ENCODE results near the gene FBRS. TPM values are rescaled to one million over a fixed set of nuclear protein-coding genes. Genes with fewer than 3 reads are reported as not detected.
A peak's percentile ranks its signal among the peaks of the same experiment; 100 is the strongest.

The FBRS gene
- total and polyA plus RNA-seq, 2 of the 13 experiments (the other 11 are each of a cell fraction or from before 2014, with no cell fraction given) = 13.7 to 16.2 TPM

DNA sequence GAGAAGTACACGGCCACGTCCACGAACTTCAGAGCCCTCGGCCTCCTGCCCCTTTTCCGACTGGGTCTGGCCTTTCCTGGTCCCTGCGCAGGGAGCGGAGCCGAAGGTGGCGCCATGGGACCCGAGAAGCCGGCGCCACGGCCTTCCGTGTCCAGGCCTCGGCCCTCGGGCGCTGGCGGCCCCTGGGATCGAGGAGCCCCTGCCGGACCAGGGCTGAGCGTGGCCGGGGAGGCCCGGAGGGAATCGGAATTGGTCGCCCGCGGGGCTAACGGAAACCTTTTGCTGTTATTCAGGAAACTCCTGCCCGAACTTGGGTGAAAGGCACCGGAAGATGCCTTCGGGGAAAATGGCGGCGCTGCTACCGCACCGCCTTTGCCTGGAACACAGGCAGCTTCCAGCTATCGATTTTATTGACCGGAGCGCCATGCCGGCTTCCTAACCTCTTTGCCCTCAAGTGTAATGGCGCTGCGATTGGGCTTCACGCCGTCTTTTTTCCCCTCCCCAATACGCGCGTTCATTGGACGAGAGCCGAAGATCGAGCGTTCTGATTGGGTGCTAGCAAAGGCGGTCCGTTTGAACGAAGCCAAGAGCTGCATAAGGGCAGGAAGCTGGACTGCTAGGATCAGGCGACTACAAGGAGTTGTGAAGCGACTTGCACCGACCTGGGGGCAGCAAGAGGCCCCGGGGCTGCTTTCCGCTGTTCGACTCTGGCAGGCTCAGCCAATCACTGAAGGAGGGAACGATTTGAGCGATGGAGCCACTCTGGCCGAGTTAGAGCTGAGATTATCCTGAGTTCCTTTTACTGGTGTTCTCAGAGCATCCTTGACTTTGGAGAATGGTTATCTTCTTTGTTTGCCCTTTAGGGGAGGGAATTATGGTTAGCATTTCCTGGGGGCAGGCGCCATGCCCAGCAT is 48.0 kb upstream of the FBRS start, which contains the start of gene ZNF689 (continued):
- TF ChIP-seq ZSCAN5A (CRISPR knock-in tag; IDR thresholded peaks at IDR 0.05; ENCODE audit: borderline replicate concordance) = peak; percentile 70; the same call in 1 of the 2 replicates
- TF ChIP-seq, protein P1, sequence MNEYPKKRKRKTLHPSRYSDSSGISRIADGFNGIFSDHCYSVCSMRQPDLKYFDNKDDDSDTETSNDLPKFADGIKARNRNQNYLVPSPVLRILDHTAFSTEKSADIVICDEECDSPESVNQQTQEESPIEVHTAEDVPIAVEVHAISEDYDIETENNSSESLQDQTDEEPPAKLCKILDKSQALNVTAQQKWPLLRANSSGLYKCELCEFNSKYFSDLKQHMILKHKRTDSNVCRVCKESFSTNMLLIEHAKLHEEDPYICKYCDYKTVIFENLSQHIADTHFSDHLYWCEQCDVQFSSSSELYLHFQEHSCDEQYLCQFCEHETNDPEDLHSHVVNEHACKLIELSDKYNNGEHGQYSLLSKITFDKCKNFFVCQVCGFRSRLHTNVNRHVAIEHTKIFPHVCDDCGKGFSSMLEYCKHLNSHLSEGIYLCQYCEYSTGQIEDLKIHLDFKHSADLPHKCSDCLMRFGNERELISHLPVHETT (CRISPR knock-in tag; conservative IDR thresholded peaks at IDR 0.05) = peak; percentile 79; the same call in 1 of the 2 replicates
- TF ChIP-seq ZNF333 (CRISPR knock-in tag; IDR thresholded peaks at IDR 0.05; ENCODE audit: borderline replicate concordance) = peak; percentile 99; the same call in 1 of the 2 replicates
- TF ChIP-seq MYPOP (CRISPR knock-in tag; IDR thresholded peaks at IDR 0.05) = peak; percentile 97
- TF ChIP-seq ZFP91 (CRISPR knock-in tag; IDR thresholded peaks at IDR 0.05; ENCODE audit: borderline replicate concordance) = peak; percentile 98
- peak; percentile 100 for TF ChIP-seq ZFY (CRISPR knock-in tag; IDR thresholded peaks at IDR 0.05)
- no peak for TF ChIP-seq CEBPB (IDR thresholded peaks at IDR 0.05; ENCODE audit: borderline replicate concordance, low read depth, low read length)
- TF ChIP-seq MAF1 (CRISPR knock-in tag; IDR thresholded peaks at IDR 0.05; ENCODE audit: borderline replicate concordance) = 0 out of 2 replicates have a peak, but pooled peaks have one; percentile 85
- no peak for TF ChIP-seq ELK4 (CRISPR knock-in tag; IDR thresholded peaks at IDR 0.05; ENCODE audit: borderline replicate concordance)
- TF ChIP-seq PRMT3 (CRISPR knock-in tag; IDR thresholded peaks at IDR 0.05; ENCODE audit: borderline replicate concordance, low read depth) = no peak; the same call in 1 of the 2 replicates
- TF ChIP-seq ZNF816 (CRISPR knock-in tag; IDR thresholded peaks at IDR 0.05; ENCODE audit: borderline replicate concordance) = peak; percentile 91
- TF ChIP-seq ZNF597 (CRISPR knock-in tag; IDR thresholded peaks at IDR 0.05) = no peak
- peak; percentile 95; the same call in 1 of the 2 replicates for TF ChIP-seq KDM3A (CRISPR knock-in tag; IDR thresholded peaks at IDR 0.05; ENCODE audit: low read depth)
- TF ChIP-seq RCOR2 (CRISPR knock-in tag; IDR thresholded peaks at IDR 0.05) = peak; percentile 73
- TF ChIP-seq ZNF138 (CRISPR knock-in tag; IDR thresholded peaks at IDR 0.05; ENCODE audit: low read depth) = 0 out of 2 replicates have a peak, but pooled peaks have one; percentile 22
- no peak for TF ChIP-seq ZNF260 (CRISPR knock-in tag; IDR thresholded peaks at IDR 0.05; ENCODE audit: borderline replicate concordance, low read depth)
- TF ChIP-seq ZSCAN30 (CRISPR knock-in tag; IDR thresholded peaks at IDR 0.05) = peak; percentile 99
- no peak for TF ChIP-seq U2AF2 (IDR thresholded peaks at IDR 0.05; ENCODE audit: low read depth, low read length)
- no peak for TF ChIP-seq FLYWCH1 (CRISPR knock-in tag; IDR thresholded peaks at IDR 0.05)
- no peak; the same call in none of the 2 replicates for TF ChIP-seq ZNF567 (CRISPR knock-in tag; IDR thresholded peaks at IDR 0.05; ENCODE audit: borderline replicate concordance)
